Stimulated activated CD4-positive, alpha-beta T cell treated with anti-CD3 and anti-CD28 coated beads, Interleukin-12 subunit alpha, Interleukin-12 subunit beta, amount 100 ng/mL, for 4 hours (primary cell): Measurements from ENCODE around the gene ABHD8.
A peak's percentile ranks its signal among the peaks of the same experiment; 100 is the strongest.

ENCODE experiments used
- DNase-seq: peaks from one replicate; pipeline ENCODE4 v3.0.0-alpha.2; 2020

ABHD8 gene

GRCh38 chr19:17303167-17303939 is at the start of gene ABHD8:
ABHD8 (minus strand) TSS chr19:17303425; CDS start chr19:17301616, 1,809 bp downstream.
- peak; percentile 89 for DNase-seq

- no peak for DNase-seq
Observed at GRCh38 chr19:17352608-17353280, 49.5 kb upstream of the ABHD8 start.

GRCh38 chr19:17351815-17352435 is 48.7 kb upstream of the ABHD8 start:
- DNase-seq: no peak

GRCh38 chr19:17348700-17349099 is 45.5 kb upstream of the ABHD8 start:
- DNase-seq: no peak

- DNase-seq: no peak
Observed at GRCh38 chr19:17347877-17348276, 44.7 kb upstream of the ABHD8 start.

GRCh38 chr19:17347361-17347760 is 44.1 kb upstream of the ABHD8 start:
- DNase-seq: no peak

GRCh38 chr19:17346109-17346671 is 43.0 kb upstream of the ABHD8 start:
- DNase-seq: peak; percentile 78

GRCh38 chr19:17341845-17342244 is 38.6 kb upstream of the ABHD8 start:
- DNase-seq: no peak

GRCh38 chr19:17341386-17341785 is 38.2 kb upstream of the ABHD8 start:
- DNase-seq: no peak

- no peak for DNase-seq
Observed at GRCh38 chr19:17340871-17341357, 37.7 kb upstream of the ABHD8 start.

- DNase-seq: no peak
Observed at GRCh38 chr19:17340302-17340870, 37.2 kb upstream of the ABHD8 start.

GRCh38 chr19:17339088-17339741 is 36.0 kb upstream of the ABHD8 start:
- peak; percentile 60 for DNase-seq

- no peak for DNase-seq
Observed at GRCh38 chr19:17338433-17339078, 35.3 kb upstream of the ABHD8 start.

GRCh38 chr19:17337675-17338432 is 34.6 kb upstream of the ABHD8 start:
- peak; percentile 38 for DNase-seq

GRCh38 chr19:17336872-17337674 is 33.8 kb upstream of the ABHD8 start, which contains the start of gene GTPBP3:
GTPBP3 (plus strand) TSS chr19:17337553; CDS start chr19:17337612, 59 bp downstream.
- peak; percentile 95 for DNase-seq

- DNase-seq: no peak
Observed at GRCh38 chr19:17335575-17335974, 32.4 kb upstream of the ABHD8 start.

- DNase-seq: peak; percentile 98
Observed at GRCh38 chr19:17334414-17335409, 31.5 kb upstream of the ABHD8 start, which contains the start of gene ANO8. ANO8 (minus strand) TSS chr19:17334855; CDS start chr19:17334670, 185 bp downstream.

GRCh38 chr19:17333611-17334413 is 30.6 kb upstream of the ABHD8 start:
- peak; percentile 64 for DNase-seq
